ENCODE measurements around the gene PAPOLB. TPM values are rescaled to one million over a fixed set of nuclear protein-coding genes. Genes with fewer than 3 reads are reported as not detected.

Gene PAPOLB
- total RNA-seq, 1 experiment from 2014 or later = 0.13 TPM

DNA sequence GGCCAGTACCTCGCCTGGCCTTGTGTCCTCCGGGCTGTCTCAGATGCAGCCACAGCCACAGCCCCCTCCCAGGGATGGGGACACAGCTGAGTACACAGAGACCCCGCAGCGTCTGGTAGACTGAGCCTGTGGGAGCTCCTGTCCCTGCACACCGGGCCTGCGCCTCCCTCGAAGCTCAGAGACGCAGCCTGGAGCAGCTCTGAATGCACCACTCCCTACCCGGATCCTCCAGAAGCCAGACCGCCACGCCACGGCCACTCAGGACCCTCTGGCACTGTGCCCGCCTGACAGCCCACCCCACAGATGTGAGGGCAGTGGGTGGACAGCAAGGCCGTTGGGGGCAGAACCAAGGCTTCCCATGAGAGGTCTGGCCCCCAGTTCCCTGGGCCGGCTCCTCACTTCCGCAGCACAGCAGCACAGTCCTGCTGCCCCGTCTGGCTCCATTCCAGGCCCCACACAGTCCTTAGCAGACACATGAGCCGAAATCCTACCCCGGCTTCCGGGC lies 40.8 kb downstream of the PAPOLB start:
- peak; percentile 21 for DNase-seq
- Histone ChIP-seq H2BK20ac (ENCODE audit: low read depth, low read length, poor library complexity, severe bottlenecking) (no peak overlapping the region), H3K27ac (ENCODE audit: insufficient read length, low read depth, low read length) (no peak overlapping the region), H2BK5ac (ENCODE audit: insufficient read length, low read length) (no peak overlapping the region), H3K56ac (ENCODE audit: insufficient read length, low read depth, low read length) (no peak overlapping the region), H2BK15ac (ENCODE audit: low read depth, low read length) (no peak overlapping the region), H3K23ac (ENCODE audit: insufficient read length, low read depth, low read length) (no peak overlapping the region), H3K4ac (ENCODE audit: low read depth, low read length) (no peak overlapping the region), H3K23me2 (ENCODE audit: insufficient read length, low read depth, low read length, poor library complexity, severe bottlenecking) (no peaks in the 10 kb centered on the region), H3T11ph (ENCODE audit: low read length) (no peak overlapping the region), H3K79me1 (ENCODE audit: insufficient read depth, low read depth, low read length, poor library complexity, severe bottlenecking) (no peaks in the 10 kb centered on the region), H2AK5ac (ENCODE audit: insufficient read length, low read length) (no peak overlapping the region), H4K20me1 (ENCODE audit: control insufficient read depth, insufficient read depth, insufficient read length) (no peaks in the 10 kb centered on the region), H2AFZ (ENCODE audit: low read length) (no peak overlapping the region), H3K4me1 (ENCODE audit: insufficient read depth, low read length) (no peaks in the 10 kb centered on the region), H2BK120ac (ENCODE audit: low read depth, low read length, poor library complexity, severe bottlenecking) (no peak overlapping the region), H3K9ac (ENCODE audit: extremely low read depth, insufficient read length, low read length) (no peak overlapping the region), H2BK12ac (ENCODE audit: insufficient read length, low read depth, low read length) (no peak overlapping the region), H3K4me2 (ENCODE audit: insufficient read depth, insufficient read length, low read length) (no peak overlapping the region), H4K5ac (ENCODE audit: insufficient read length, low read depth, low read length) (no peak overlapping the region), H4K8ac (replicated peaks; ENCODE audit: insufficient read length, low read depth, low read length) (no peak overlapping the region), H4K91ac (ENCODE audit: insufficient read length, low read depth, low read length) (no peak overlapping the region), H3K9me3 (ENCODE audit: control insufficient read depth, low read depth, low read length) (no peaks in the 10 kb centered on the region), H3K14ac (ENCODE audit: insufficient read depth, low read length) (no peak overlapping the region; the same call in 1 of the 2 replicates), H3K18ac (ENCODE audit: insufficient read length, low read depth, low read length) (no peak overlapping the region), H3K27me3 (ENCODE audit: insufficient read depth, low read length) (no peaks in the 10 kb centered on the region), H3K79me2 (ENCODE audit: insufficient read depth, low read length) (no peaks in the 10 kb centered on the region)
- WGBS (ENCODE audit: extremely low coverage, insufficient read length, low lambda C conversion rate) = no CpG with 5 or more reads among the region's 20 CpGs
- Mint-ChIP-seq H3K27me3 (ENCODE audit: low read depth) (no peaks in the 10 kb centered on the region; the same call in 1 of the 2 replicates), H3K36me3 (ENCODE audit: insufficient read depth in 1 of 3, low read depth in 3 of 3) (no peaks in the 10 kb centered on the region; a peak in 1 of 7 replicates), H3K9me3 (no peaks in the 10 kb centered on the region), H3K4me1 (no peaks in the 10 kb centered on the region), H3K27ac (no peak overlapping the region), H3K4me3 (no peak overlapping the region)
- TF ChIP-seq CTCF (conservative IDR thresholded peaks at IDR 0.05) = no peak

All from H9 (cell line).